CD4-positive, alpha-beta T cell treated with Interleukin-21 for 1 hour (primary cell): ENCODE measurements around the gene MCTP2.
"Not testable (repeated sequence)": the region's sequence is repeated elsewhere in the genome, so short reads cannot be mapped to it uniquely, and the experiment has no call there.

ENCODE experiments used
- DNase-seq: peaks from one replicate; pipeline ENCODE4 v3.0.0-alpha.2; 2020

MCTP2 gene

GRCh38 chr15:94470492-94470891 lies 239.1 kb downstream of the MCTP2 start:
- no peak for DNase-seq

DNA sequence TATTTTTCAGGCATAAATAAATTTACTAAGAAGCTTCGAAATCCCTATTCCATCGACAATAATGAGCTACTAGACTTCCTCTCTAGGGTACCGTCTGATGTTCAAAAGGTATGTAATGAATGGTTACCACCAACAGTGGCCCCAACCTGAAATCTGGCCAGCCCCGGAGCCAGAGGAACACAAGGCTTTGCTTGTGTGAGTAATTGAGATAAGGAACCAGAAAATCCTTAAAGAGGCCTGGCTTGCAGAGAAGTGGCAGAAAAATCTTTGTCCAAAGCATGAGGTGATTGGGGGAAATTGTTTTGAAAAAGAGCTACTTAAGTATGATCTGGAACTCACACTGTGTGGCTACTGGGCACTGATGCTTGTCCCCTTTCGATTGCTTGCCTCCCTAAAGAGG lies 245.3 kb downstream of the MCTP2 start:
- DNase-seq: no peak

- no peak for DNase-seq
Observed at GRCh38 chr15:94477913-94478553, 246.7 kb downstream of the MCTP2 start.

GRCh38 chr15:94478763-94479162 lies 247.4 kb downstream of the MCTP2 start:
- DNase-seq: no peak

DNA sequence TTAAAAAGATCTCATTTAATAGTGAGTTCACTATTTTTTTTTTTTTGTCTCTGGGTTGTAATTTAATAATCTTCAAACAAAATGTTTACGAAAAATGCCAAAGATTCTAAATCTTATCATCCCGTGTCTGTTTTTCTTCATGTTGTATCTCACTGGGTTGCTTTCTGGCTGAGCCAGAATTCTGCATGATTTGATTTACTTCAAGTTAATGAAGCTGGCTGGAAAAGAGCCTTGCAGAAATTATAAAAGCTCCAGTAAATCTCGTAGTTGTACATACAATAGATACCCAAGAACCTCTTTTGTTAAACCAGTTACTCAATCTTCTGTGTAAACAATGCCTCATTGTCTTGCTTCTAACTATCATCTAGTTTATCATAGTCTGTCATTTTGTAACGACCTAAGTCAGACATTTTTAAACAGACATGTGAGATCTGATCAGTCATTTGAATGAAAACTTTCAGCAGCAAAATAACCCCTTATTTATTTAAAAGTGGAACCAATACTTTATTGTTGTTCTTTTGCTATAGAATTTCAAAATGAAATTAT lies 249.0 kb downstream of the MCTP2 start:
- DNase-seq: no peak

- no peak for DNase-seq
Observed at GRCh38 chr15:94485148-94485719, 253.9 kb downstream of the MCTP2 start.

DNA sequence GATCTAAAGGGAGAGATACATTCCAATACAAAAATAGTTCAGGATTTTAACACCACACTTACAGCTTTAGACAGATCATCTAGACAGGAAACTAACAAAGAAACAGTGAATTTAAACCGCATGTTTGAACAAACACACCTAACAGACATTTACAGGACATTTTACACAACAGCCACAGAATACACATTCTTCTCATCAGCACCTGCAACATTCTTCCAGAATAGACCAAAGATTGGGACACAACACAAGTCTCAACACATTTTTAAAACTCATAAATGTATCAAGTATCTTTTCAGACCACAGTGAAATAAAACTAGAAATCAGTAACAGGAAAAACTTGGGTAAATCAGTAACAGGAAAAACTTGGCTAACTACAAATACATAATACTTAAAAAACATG lies 256.3 kb downstream of the MCTP2 start:
- no peak for DNase-seq

DNA sequence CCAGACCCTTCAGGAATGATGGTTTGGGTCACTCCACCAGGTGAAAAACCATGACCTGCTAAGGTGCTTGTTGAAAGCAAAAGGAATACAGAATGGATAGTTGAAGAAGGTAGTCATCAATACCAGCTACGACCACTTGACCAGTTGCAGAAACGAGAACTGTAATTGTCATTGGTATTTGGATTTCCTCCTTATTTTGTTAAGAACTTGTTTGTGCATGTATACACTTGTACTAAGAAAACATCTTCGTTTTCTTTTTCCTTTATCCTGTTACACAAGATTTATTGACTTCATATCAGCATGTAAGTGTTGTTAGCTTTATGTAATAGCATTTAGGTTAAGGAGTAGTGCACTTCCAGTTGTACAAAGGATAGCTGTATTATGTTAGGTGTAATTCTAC lies 261.8 kb downstream of the MCTP2 start:
- no peak for DNase-seq

GRCh38 chr15:94493586-94493985 lies 262.2 kb downstream of the MCTP2 start:
- not testable (repeated sequence) for DNase-seq

DNA sequence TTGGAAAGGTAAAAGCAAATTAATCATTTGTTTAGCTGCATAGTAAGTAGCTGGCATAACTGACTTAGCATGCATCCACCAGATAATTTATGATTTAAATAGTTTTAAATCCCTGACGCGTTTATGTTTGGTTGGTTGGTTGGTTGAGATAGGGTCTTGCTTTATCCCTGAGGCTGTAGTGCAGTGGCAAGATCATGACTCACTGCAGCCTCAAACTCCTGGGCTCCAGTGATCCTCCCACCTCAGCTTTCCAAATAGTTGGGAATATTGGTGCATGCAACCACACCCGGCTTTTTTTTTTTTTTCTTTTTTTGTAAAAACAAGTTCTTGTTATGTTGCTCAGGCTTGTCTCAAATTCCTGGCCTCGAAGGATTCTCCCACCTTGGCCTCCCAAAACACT lies 263.4 kb downstream of the MCTP2 start:
- no peak for DNase-seq

- no peak for DNase-seq
Observed at GRCh38 chr15:94503293-94503692, 271.9 kb downstream of the MCTP2 start.

DNA sequence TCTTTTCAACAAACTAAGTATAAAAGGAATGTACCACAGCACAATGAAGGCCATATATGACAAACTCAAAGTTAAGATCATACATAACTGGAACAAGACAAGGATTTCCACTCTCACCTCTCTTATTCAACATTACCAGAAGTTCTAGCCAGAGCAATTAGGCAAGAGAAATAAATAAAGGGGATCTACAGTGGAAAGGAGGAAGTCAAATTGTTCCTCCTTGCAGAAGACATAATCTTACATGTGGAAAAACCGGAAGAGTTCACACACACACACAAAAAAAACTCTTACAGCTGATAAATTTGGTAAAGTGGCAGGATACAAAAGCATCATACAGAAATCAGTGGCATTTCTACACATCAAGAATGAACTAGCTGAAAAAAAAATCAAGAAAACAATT lies 277.9 kb downstream of the MCTP2 start:
- no peak for DNase-seq

- DNase-seq: no peak
Observed at GRCh38 chr15:94522125-94522524, 290.8 kb downstream of the MCTP2 start.

DNA sequence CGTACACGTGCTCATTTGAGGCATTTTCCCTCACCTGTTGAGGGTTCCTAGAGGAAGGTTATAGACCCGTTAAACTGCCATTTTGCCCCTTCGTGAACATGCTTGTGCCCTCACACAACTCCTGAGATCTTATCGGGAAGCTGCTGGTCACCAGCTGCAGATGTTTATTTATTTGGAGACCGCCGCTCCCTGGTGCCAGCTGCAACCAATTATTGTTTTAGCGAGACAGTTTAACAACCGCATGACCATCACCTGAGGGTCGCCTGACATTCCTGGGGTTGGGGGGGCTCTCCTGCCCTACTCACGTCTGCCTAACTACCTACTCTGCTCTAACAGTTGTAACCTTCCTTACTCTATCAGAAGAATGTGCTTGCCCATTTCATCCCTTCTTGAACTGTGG lies 292.5 kb downstream of the MCTP2 start:
- no peak for DNase-seq

- DNase-seq: no peak
Observed at GRCh38 chr15:94524565-94524964, 293.2 kb downstream of the MCTP2 start.

GRCh38 chr15:94526071-94526689 lies 294.8 kb downstream of the MCTP2 start:
- DNase-seq: no peak

- DNase-seq: no peak
Observed at GRCh38 chr15:94532226-94532625, 300.9 kb downstream of the MCTP2 start.
